NCI-H526 (cell line): ENCODE data around the gene MMP27.
"Not testable (repeated sequence)": the region's sequence is repeated elsewhere in the genome, so short reads cannot be mapped to it uniquely, and the experiment has no call there.

Experiments
- DNase-seq, 2 experiments: peaks; one replicate each; lab custom pipeline; 2025; lab: John Stamatoyannopoulos, UW

MMP27 gene

GRCh38 chr11:102705626-102706025, at the start of gene MMP27:
TSS of gene MMP27 (minus strand) at chr11:102705769. CDS start at chr11:102705714, 55 bp downstream.
- DNase-seq: no peak

DNA sequence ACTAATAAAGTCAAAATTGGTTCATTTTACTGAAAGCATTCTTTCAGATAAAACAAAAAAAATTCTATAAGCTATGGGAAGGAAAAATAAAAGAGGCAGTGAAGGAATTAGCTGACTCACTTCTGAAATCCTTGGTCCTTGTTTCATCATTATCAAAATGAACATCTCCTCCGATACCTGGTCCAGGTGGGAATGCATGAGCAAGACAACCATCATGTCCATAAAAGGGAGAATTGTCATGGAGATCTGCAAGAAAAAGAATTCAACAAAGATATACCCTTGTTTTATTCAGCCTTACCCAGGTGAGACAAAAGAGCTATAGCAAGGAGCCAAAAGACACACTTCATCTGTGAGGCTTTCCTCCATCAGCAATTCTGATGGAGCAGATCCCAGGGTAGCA, 47.7 kb upstream of the MMP27 start:
- DNase-seq: no peak

DNA sequence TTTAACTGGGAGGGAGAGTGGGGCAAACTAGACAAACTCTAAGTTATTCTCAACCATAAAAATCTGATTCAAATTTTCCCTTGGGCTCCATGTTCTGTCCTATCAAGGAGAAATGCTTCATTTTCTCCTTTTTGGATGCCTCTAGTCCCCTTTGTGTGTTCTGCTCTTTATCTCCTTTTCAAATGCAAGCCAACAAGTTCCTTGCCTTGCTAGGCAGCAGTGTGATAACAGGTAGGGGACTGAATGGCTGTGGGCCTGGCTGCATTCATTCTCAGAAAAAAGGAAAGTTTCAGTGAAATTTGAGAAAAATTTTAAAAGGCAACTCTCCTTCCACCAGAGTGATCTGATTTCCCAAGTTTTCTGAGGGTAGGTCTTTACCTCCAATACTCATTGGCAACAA, 46.1 kb upstream of the MMP27 start:
- DNase-seq: no peak

DNA sequence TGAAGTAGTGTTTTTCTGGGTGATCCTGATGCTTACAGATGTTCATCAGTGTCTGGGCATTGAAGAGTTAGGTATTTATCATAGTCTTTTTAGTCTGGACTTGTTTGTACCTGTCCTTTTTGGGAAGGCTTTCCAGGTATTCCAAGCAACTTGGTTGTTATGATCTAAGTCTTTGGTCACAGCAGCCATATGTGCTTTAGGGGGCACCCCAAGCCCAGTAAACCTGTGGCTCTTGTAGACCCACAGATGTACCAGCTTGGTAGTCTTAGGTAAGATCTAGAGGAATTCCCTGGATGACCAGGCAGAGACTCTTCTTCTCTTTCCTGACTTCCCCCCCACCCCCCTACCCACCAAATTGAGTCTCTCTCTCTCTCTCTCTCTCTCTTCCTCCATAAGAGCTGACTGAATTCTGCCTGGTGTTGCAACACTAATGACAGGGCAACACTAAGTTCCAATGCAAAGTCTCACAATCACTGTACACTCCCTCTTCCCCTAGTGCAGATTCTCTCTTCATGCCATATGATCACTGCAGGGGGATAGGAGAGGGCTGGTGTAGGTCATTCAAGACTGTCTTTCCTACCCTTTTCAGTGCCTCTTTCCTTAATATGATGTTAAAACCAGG, 43.6 kb upstream of the MMP27 start:
- no peak for DNase-seq

DNA sequence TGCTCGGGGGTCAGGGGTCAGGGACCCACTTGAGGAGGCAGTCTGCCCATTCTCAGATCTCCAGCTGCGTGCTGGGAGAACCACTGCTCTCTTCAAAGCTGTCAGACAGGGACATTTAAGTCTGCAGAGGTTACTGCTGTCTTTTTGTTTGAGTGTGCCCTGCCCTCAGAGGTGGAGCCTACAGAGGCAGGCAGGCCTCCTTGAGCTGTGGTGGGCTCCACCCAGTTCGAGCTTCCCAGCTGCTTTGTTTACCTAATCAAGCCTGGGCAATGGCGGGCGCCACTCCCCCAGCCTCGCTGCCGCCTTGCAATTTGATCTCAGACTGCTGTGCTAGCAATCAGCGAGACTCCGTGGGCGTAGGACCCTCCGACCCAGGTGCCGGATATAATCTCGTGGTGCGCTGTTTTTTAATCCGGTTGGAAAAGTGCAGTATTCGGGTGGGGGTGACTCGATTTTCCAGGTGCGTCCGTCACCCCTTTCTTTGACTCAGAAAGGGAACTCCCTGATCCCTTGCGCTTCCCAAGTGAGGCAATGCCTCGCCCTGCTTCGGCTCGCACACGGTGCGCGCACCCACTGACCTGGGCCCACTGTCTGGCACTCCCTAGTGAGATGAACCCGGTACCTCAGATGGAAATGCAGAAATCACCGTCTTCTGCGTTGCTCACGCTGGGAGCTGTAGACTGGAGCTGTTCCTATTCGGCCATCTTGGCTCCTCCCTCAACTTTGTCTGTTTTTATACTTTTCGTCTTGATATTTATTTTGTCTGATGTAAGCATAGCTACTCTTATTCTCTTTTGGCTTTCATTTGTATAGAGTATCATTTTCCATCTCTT, 41.4 kb upstream of the MMP27 start:
- peak; percentile 58 to 63 for DNase-seq

DNA sequence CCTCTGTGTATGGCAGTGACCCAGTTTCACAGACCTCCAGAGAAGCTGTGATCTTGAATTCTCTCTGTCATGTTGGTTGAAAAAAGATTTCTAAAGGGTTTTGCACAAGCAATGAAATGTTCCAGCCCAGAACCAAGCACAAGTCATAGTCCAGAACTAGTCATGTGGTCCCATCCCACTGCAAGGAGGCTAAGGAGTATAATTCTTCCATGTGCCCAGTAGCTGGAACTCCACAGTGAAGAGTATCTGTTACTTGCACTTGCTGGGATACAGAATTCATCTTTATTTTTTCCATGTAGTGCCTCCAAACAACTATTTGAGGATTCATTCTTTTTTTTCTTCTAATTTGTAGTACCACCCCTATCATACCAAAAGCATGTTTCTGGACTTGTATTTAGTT, 29.1 kb upstream of the MMP27 start:
- DNase-seq: no peak

DNA sequence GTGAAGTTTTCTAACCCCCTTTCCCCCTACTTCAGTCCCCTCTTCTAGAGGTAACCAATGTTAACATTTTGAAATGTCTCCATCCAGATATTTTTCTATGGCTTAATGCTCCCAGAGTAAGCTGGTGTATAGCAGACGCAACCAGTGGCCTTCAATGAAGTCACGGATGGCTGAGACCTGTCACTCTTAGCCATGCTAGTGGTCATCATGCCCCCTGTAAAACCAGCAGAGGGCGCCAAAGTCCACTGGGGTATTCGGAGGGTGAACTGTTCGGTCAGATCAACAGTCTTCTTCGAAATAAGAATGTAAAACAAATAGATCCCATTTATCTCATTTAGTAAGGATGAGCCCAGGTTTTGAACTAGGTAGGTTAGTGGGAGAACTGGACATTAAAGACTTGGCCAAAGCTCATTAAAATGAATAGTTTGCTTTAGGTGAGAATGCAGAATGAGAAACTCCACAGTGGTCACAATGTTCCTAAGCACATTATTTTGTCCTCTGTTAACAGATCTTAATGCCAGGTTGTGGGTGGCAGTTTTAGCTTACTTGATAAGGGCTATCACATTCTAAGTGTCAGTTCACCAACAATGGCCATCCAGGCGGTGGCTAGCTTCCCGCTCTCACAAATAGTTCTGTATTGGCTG, 27.8 kb upstream of the MMP27 start:
- DNase-seq: peak; percentile 79 to 91

DNA sequence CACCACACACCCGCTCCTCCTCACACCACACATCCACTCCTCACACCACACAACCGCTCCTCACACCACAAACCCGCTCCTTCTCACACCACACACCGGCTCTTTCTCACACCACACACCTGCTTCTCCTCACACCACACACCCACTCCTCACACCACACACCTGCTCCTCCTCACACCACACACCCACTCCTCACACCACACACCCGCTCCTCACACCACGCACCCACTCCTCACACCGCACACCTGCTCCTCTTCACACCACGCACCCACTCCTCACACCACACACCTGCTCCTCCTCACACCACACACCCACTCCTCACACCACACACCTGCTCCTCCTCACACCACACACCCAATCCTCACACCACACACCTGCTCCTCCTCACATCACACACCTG, 25.4 kb upstream of the MMP27 start:
- DNase-seq: not testable (repeated sequence)

DNA sequence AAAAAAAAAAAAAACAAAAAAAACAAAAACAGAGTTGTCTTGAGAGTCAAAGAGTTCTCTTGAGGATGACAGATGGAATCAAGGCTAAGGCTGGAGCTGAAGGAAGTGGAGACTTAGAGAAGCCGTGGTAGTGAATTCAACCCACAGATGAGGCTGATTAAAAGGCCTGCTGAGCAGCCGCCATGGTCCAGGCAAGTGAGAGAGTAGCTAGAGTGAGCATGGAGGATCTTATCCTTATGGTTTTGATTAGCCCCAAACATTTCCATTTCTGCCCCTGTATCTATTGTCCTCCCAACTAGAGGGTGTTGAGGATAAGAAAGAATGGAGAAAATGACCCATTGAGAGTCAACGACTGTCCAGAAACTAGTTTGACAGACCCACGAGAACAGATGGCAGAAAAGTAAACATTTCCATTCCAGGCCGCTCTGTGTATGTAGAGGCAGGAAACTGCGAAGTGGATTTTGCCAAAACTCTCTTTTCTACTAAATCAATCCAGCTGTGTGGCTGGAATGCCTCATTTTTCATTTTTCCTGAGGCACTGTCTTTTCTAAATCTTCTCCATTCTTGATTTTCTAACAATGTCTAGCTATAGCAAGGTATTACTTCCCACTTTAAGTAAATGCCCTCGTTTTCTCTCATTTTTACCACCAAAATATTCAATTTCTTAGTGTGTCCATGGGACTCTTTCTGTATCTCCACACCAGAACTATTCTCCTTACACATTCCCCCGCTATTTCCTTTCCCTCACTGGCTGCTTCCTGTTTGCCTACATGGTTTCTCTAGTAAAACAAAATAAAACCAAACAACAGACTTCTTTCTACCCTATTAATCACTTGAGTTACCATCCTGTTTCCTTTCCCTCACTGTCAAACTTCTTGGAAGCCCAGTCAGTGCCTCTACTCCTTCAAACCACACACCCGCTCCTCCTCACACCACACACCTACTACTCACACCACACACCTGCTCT, 24.6 kb upstream of the MMP27 start:
- no peak for DNase-seq

GRCh38 chr11:102727890-102728289, 22.3 kb upstream of the MMP27 start:
- no peak for DNase-seq

DNA sequence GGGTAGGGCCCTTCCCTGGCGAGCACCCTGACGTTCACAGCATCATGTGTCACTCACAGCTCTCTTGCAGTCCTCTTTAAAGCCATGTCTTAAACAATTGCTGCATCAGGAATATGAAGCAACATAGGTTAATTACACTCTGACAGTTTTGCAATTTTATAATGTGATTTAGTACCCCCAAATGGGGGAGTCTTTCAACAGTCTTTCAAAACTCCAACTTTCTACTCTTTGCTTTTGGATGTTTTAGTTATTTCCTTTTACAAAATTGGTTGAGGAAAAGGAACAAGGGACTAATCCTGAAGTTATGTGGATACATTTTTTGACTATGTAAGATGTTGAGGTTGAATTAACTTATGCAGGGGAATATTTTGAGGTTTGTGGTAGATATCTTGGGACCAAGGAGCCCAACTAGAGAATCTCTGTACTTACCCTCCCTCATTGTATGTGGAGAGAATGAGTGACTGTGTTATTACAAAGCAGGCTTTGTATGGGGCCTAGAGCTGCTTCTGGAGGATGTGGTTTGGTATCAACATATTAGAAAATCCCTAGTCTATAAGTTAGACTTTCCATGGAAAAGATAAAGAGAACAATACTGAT, 19.4 kb upstream of the MMP27 start, which contains the start of gene MMP8:
MMP8 (minus strand) TSS at position 51 of the 597 bp plus-strand sequence. CDS start 99 bp downstream, outside the sequence.
- no peak for DNase-seq

DNA sequence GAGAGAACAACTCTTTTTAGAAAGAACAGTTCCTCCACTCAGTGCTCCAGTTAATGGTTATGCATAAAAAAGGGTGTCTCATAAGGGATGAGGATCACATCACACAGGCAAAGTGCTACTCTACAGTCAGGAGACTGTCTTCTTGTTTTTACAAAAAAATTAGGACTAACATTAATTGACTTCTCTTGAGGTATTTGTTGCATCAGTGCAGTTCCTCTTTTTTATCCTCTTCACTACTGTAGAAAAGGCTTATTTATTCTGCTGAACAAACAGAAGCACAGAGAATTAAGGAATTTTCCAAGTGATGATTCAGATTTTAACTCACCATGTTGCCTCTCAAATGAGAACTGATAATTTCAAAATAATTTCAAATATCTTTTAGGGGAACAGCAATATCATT, 17.3 kb upstream of the MMP27 start:
- no peak for DNase-seq

- DNase-seq: no peak
Measured at GRCh38 chr11:102719620-102720277, 14.2 kb upstream of the MMP27 start.

DNA sequence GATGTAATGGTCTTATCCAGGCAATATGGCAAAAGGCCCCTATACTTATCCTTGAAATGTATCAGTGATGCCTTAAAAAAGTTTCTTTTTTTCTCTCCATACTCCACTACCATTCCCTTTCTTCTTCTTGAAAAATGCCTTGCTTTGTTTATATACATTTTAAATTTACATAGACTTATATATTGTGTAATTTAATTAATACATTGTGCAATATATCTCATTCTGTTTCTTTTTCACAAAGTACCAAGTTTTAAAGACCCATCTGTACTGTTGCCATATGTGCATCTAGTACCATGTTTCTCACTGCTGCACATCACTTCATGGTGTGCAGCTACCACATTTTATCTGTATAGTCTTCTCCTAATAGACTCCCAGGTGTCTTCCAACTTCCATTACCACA, 11.7 kb upstream of the MMP27 start:
- no peak for DNase-seq

DNA sequence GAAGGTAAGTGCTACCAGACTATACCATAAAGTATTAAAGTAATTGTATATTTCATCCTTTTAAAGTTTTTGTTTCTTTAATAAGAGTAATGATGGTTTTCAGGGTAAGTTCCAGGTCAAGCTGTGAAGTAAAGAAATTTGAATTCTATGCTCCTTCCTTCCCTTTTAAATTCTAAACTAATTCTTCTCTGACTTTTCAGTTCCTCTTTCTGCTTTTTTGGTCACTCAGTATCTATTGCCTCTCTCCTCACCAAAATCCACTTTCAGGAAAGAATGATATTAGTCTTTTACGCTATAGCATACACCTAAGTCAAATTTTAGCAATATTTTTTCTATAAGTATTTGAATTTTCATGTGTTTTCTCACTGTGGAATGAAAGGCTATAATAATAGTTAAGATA, 11.0 kb upstream of the MMP27 start:
- no peak for DNase-seq

DNA sequence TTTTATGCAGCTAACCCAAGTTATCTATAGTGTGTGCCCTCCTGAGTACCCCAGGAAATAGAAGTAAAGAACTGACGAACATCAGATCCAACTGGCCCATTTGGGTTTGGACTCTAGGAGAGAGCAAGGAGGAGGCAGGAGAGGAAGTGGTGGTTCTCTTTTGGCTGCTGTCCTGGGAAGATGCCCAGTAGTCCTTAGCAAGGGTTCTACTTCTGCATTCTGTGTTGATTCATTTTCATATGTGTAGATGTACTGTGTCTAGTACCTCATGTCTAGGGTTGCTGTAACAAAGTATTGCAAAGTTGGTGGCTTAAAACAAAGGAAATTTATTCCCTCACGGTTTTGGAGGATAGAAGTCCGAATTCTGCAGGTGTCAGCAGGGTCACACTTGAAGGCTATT, 6.6 kb upstream of the MMP27 start:
- DNase-seq: no peak

DNA sequence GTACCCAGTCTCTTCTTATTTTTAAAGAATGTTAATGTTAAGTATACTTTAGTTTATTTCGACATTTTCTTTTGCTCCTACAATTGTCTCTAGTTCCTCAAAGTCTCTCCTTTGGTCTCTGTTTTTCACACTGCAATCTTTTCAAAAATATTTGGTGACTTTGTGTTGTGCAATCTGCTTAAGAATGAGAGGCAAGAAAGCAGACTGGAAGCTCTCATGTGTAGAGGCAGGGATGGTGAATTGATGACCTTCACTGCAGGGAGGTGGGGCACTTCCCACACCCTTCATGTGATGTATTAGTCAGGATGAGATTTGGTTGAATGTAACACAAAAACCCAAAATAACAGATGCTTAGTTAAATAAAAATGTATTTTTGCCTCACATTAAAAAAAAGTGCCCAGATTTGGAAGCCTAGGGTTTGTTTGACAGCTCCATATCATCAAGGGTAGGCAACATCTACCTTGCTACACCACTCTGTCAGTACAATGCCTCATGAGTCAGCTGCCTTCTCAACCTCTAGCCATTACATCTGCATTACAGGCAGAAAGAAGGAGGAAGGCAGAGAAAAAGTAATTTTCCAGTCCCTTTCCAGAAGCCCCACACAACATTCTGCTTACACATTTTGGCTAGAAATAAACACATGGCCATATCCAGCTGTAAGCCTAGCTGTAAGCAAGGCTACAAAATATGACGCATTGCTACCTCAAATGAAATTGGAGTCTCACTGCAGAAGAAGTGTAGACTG, 3.8 kb upstream of the MMP27 start:
- DNase-seq: no peak

DNA sequence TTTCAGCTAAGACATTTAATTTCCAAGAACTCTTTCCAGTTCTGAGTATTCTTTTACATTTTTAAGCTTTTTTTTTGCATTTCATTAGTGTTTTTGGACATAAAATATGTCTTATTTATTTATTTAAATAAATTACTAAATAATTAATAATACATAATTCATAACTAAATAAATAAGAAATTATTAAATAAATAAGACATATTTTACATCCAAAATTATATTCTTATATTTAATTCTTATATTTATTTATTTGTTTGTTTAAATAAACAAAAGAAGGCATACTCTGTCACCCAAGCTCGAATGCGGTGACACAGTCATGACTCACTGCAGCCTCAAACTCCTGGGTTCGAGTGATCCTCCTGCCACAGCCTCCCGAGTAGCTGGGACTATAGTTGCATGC, 3.1 kb upstream of the MMP27 start:
- no peak for DNase-seq

DNA sequence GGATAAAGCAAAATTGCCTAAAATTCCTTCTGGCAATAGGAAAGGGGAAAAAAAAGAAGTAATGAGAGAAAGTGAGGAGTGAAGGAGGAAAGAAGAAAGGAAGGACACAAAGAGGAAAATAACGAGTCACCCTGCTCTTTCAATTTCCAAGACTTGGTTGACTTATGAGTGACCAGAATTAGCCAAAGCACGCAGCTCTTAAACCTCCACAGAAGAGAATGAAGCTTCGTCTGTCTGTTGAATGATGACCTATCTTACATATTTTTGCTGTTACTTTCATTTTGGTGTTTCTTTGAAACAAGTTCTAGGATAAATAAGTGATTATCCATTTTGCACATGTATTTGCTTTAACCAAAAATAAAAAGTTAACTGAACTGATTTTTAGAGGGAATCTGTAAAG, 728 bp downstream of the MMP27 start:
- DNase-seq: no peak

- no peak for DNase-seq
Measured at GRCh38 chr11:102703826-102704493, 1.6 kb downstream of the MMP27 start.
